ENCODE measurements around the gene TPX2. TPM values are rescaled to one million over a fixed set of nuclear protein-coding genes. Genes with fewer than 3 reads are reported as not detected.

Gene TPX2
- polyA plus RNA-seq, 2 of the 4 experiments (the other 2 are of a cell fraction), result 92.9 TPM

DNA sequence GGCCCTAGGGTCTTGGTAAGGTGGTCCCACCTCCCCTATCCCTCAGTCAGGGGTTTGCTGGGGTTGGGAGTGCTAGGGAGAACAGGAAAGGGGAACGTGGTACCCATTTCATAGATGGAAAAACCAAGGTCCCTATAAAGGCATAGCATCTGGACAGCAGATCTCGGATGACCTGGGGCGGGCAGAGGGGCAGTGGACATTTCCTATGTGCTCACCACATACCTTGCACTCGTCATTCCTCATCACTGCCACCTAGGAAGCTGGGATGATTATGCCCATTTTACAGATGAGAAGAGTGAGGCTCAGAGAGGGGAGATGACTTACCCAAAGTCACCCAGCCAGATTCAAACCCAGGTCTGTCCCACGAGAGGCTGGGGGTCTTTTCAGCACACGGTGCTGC is 92.1 kb downstream of the TPX2 start:
- no peak overlapping the region for H3K4me2 ChIP-seq
- no peak for DNase-seq (ENCODE audit: low read depth in 1 of 2, low spot score in 1 of 2)
- ATAC-seq, result no peak
- TF ChIP-seq RCOR1 (IDR thresholded peaks at IDR 0.05; ENCODE audit: low read depth, low read length) (no peak), POLR2AphosphoS2 (conservative IDR thresholded peaks at IDR 0.05; ENCODE audit: low read length) (no peak), KDM5A (IDR thresholded peaks at IDR 0.05) (no peak), FOXS1 (CRISPR knock-in tag; IDR thresholded peaks at IDR 0.05) (no peak), KDM1A (IDR thresholded peaks at IDR 0.05; ENCODE audit: low read depth) (peak; percentile 57; the same call in 1 of the 2 replicates)
- TF ChIP-seq, protein P1, sequence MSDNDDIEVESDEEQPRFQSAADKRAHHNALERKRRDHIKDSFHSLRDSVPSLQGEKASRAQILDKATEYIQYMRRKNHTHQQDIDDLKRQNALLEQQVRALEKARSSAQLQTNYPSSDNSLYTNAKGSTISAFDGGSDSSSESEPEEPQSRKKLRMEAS (IDR thresholded peaks at IDR 0.05), result no peak
- TF ChIP-seq, protein P2, sequence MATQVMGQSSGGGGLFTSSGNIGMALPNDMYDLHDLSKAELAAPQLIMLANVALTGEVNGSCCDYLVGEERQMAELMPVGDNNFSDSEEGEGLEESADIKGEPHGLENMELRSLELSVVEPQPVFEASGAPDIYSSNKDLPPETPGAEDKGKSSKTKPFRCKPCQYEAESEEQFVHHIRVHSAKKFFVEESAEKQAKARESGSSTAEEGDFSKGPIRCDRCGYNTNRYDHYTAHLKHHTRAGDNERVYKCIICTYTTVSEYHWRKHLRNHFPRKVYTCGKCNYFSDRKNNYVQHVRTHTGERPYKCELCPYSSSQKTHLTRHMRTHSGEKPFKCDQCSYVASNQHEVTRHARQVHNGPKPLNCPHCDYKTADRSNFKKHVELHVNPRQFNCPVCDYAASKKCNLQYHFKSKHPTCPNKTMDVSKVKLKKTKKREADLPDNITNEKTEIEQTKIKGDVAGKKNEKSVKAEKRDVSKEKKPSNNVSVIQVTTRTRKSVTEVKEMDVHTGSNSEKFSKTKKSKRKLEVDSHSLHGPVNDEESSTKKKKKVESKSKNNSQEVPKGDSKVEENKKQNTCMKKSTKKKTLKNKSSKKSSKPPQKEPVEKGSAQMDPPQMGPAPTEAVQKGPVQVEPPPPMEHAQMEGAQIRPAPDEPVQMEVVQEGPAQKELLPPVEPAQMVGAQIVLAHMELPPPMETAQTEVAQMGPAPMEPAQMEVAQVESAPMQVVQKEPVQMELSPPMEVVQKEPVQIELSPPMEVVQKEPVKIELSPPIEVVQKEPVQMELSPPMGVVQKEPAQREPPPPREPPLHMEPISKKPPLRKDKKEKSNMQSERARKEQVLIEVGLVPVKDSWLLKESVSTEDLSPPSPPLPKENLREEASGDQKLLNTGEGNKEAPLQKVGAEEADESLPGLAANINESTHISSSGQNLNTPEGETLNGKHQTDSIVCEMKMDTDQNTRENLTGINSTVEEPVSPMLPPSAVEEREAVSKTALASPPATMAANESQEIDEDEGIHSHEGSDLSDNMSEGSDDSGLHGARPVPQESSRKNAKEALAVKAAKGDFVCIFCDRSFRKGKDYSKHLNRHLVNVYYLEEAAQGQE (IDR thresholded peaks at IDR 0.05), result no peak
- TF ChIP-seq, protein P3, sequence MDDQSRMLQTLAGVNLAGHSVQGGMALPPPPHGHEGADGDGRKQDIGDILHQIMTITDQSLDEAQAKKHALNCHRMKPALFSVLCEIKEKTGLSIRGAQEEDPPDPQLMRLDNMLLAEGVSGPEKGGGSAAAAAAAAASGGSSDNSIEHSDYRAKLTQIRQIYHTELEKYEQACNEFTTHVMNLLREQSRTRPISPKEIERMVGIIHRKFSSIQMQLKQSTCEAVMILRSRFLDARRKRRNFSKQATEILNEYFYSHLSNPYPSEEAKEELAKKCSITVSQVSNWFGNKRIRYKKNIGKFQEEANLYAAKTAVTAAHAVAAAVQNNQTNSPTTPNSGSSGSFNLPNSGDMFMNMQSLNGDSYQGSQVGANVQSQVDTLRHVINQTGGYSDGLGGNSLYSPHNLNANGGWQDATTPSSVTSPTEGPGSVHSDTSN (IDR thresholded peaks at IDR 0.05), result no peak
- peak overlapping the region in 1 of 2 experiments; percentile 7; a peak in 1 of 6 replicates for H3K27ac ChIP-seq
- no peak overlapping the region for H3K4me3 ChIP-seq
- ChIA-PET CTCF (interaction anchor here (1.1 to 10.8 kb wide), 7 partner anchors 9 to 200 kb away, joined by 3 to 133 read pairs (median 25); partner anchors contain the start of gene FOXS1), POLR2A (no interaction called here)
- H3K9me3 ChIP-seq, result no peaks in the 10 kb centered on the region
- 72% methylated on average over 6 of the region's 6 CpGs for WGBS (ENCODE audit: missing lambda C conversion rate)
- peaks cover 20% of the 10 kb centered on the region for H3K4me1 ChIP-seq
- no peak for FAIRE-seq

DNA sequence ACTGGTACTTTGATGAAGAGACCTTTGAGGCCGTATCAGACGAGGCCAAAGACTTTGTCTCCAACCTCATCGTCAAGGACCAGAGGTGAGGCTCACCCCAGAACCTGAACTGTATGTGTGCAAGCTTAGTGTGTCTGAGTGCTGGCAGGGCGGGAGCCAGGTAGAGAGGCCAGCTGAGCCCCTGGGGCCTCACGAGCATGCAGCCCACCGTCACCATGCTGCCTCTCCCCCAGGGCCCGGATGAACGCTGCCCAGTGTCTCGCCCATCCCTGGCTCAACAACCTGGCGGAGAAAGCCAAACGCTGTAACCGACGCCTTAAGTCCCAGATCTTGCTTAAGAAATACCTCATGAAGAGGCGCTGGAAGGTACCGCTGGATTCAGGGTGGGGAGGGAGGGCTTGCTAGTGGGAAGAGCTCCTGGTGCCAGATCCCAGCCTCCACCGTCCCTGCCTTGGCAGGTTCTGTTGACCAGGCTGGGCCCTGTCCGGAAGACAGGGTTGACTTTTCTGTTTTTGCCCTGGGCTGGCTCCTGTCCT is 92.7 kb downstream of the TPX2 start:
- Histone ChIP-seq H3K4me3 (no peak overlapping the region), H3K4me2 (no peak overlapping the region), H3K4me1 (peaks cover 26% of the 10 kb centered on the region), H3K27ac (0 out of 6 replicates have a peak overlapping the region, but pooled peaks of 1 of the 2 experiments have one; percentile 14), H3K9me3 (no peaks in the 10 kb centered on the region)
- ATAC-seq, result no peak
- ChIA-PET CTCF (interaction anchor here (1.0 to 10.8 kb wide), 8 partner anchors 9 to 199 kb away, joined by 3 to 133 read pairs (median 14); partner anchors contain the start of gene FOXS1), POLR2A (no interaction called here)
- no peak for DNase-seq (ENCODE audit: low read depth in 1 of 2, low spot score in 1 of 2)
- WGBS (ENCODE audit: missing lambda C conversion rate), result 87% methylated on average over 15 of the region's 17 CpGs
- TF ChIP-seq ZC3H11A (IDR thresholded peaks at IDR 0.05) (no peak), POLR2AphosphoS2 (conservative IDR thresholded peaks at IDR 0.05; ENCODE audit: low read length) (no peak), NFE2L2 (conservative IDR thresholded peaks at IDR 0.05; ENCODE audit: low read length) (no peak), PHF8 (IDR thresholded peaks at IDR 0.05; ENCODE audit: borderline replicate concordance, low read depth) (no peak), HOXB13 (CRISPR knock-in tag; IDR thresholded peaks at IDR 0.05; ENCODE audit: low read depth) (no peak), ZFP36 (IDR thresholded peaks at IDR 0.05; ENCODE audit: borderline replicate concordance, partially characterized antibody) (no peak)
- TF ChIP-seq, protein P4, sequence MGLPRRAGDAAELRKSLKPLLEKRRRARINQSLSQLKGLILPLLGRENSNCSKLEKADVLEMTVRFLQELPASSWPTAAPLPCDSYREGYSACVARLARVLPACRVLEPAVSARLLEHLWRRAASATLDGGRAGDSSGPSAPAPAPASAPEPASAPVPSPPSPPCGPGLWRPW (IDR thresholded peaks at IDR 0.05), result no peak
- TF ChIP-seq, protein P5, sequence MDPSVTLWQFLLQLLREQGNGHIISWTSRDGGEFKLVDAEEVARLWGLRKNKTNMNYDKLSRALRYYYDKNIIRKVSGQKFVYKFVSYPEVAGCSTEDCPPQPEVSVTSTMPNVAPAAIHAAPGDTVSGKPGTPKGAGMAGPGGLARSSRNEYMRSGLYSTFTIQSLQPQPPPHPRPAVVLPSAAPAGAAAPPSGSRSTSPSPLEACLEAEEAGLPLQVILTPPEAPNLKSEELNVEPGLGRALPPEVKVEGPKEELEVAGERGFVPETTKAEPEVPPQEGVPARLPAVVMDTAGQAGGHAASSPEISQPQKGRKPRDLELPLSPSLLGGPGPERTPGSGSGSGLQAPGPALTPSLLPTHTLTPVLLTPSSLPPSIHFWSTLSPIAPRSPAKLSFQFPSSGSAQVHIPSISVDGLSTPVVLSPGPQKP (IDR thresholded peaks at IDR 0.05; ENCODE audit: low read depth, low read length), result no peak
- TF ChIP-seq, protein P3 (IDR thresholded peaks at IDR 0.05), result no peak
- TF ChIP-seq, protein P1 (IDR thresholded peaks at IDR 0.05), result no peak
- no peak for FAIRE-seq
